ENCODE results near the gene OR13J1.
"Not testable (repeated sequence)": the region's sequence is repeated elsewhere in the genome, so short reads cannot be mapped to it uniquely, and the experiment has no call there.

OR13J1 gene

GRCh38 chr9:35870351-35870923, at the start of gene OR13J1:
Gene OR13J1, minus strand, starts transcription at chr9:35870401. Its CDS starts 0 bp downstream, at chr9:35870401.
- H3K27me3 ChIP-seq (ENCODE audit: insufficient read depth, low read length) = no peaks in the 10 kb centered on the region
- H3K27ac ChIP-seq (ENCODE audit: low read depth, low read length) = no peak within 1 kb of the TSS
- H3K79me2 ChIP-seq (ENCODE audit: control insufficient read depth, insufficient read depth, low read length, unreplicated experiment) = no peaks in the 10 kb centered on the region
- H2AFZ ChIP-seq (ENCODE audit: low read length, unreplicated experiment) = no peak within 1 kb of the TSS
- H3K4me1 ChIP-seq (ENCODE audit: control insufficient read depth, insufficient read depth, low read length, unreplicated experiment) = no peaks in the 10 kb centered on the region
- no peak within 1 kb of the TSS for H3K4me3 ChIP-seq (ENCODE audit: low read depth, low read length)
- no peaks in the 10 kb centered on the region for H3K36me3 ChIP-seq (ENCODE audit: insufficient read depth, low read length)

GRCh38 chr9:35919212-35920008, 49.2 kb upstream of the OR13J1 start:
- no peak overlapping the region for H3K27ac ChIP-seq (ENCODE audit: low read depth, low read length)
- H2AFZ ChIP-seq (ENCODE audit: low read length, unreplicated experiment) = no peak overlapping the region
- H3K79me2 ChIP-seq (ENCODE audit: control insufficient read depth, insufficient read depth, low read length, unreplicated experiment) = no peaks in the 10 kb centered on the region
- no peak overlapping the region for H3K4me3 ChIP-seq (ENCODE audit: low read depth, low read length)
- H3K4me1 ChIP-seq (ENCODE audit: control insufficient read depth, insufficient read depth, low read length, unreplicated experiment) = peaks cover 13% of the 10 kb centered on the region
- no peaks in the 10 kb centered on the region for H3K27me3 ChIP-seq (ENCODE audit: insufficient read depth, low read length)
- no peaks in the 10 kb centered on the region for H3K36me3 ChIP-seq (ENCODE audit: insufficient read depth, low read length)

- no peak overlapping the region for H3K27ac ChIP-seq (ENCODE audit: low read depth, low read length)
- H3K79me2 ChIP-seq (ENCODE audit: control insufficient read depth, insufficient read depth, low read length, unreplicated experiment) = no peaks in the 10 kb centered on the region
- no peaks in the 10 kb centered on the region for H3K36me3 ChIP-seq (ENCODE audit: insufficient read depth, low read length)
- H3K27me3 ChIP-seq (ENCODE audit: insufficient read depth, low read length) = no peaks in the 10 kb centered on the region
- peaks cover 8% of the 10 kb centered on the region for H3K4me1 ChIP-seq (ENCODE audit: control insufficient read depth, insufficient read depth, low read length, unreplicated experiment)
- no peak overlapping the region for H2AFZ ChIP-seq (ENCODE audit: low read length, unreplicated experiment)
- no peak overlapping the region for H3K4me3 ChIP-seq (ENCODE audit: low read depth, low read length)
These were observed 48.6 kb upstream of the OR13J1 start for GRCh38 chr9:35918780-35919179.

- H3K79me2 ChIP-seq (ENCODE audit: control insufficient read depth, insufficient read depth, low read length, unreplicated experiment) = no peaks in the 10 kb centered on the region
- H3K27me3 ChIP-seq (ENCODE audit: insufficient read depth, low read length) = no peaks in the 10 kb centered on the region
- H3K36me3 ChIP-seq (ENCODE audit: insufficient read depth, low read length) = no peaks in the 10 kb centered on the region
- no peaks in the 10 kb centered on the region for H3K4me1 ChIP-seq (ENCODE audit: control insufficient read depth, insufficient read depth, low read length, unreplicated experiment)
- no peak overlapping the region for H3K4me3 ChIP-seq (ENCODE audit: low read depth, low read length)
- H2AFZ ChIP-seq (ENCODE audit: low read length, unreplicated experiment) = no peak overlapping the region
- no peak overlapping the region for H3K27ac ChIP-seq (ENCODE audit: low read depth, low read length)
These were observed 47.1 kb upstream of the OR13J1 start for GRCh38 chr9:35917261-35917660.

GRCh38 chr9:35915681-35916294, 45.6 kb upstream of the OR13J1 start:
- no peak overlapping the region for H2AFZ ChIP-seq (ENCODE audit: low read length, unreplicated experiment)
- H3K4me1 ChIP-seq (ENCODE audit: control insufficient read depth, insufficient read depth, low read length, unreplicated experiment) = peaks cover 7% of the 10 kb centered on the region
- no peak overlapping the region for H3K27ac ChIP-seq (ENCODE audit: low read depth, low read length)

GRCh38 chr9:35914301-35914807, 44.2 kb upstream of the OR13J1 start:
- Histone ChIP-seq H3K36me3 (ENCODE audit: insufficient read depth, low read length) (no peaks in the 10 kb centered on the region), H3K79me2 (ENCODE audit: control insufficient read depth, insufficient read depth, low read length, unreplicated experiment) (no peaks in the 10 kb centered on the region), H3K4me3 (ENCODE audit: low read depth, low read length) (no peak overlapping the region), H3K27me3 (ENCODE audit: insufficient read depth, low read length) (no peaks in the 10 kb centered on the region), H3K4me1 (ENCODE audit: control insufficient read depth, insufficient read depth, low read length, unreplicated experiment) (peaks cover 19% of the 10 kb centered on the region), H3K27ac (ENCODE audit: low read depth, low read length) (no peak overlapping the region), H2AFZ (ENCODE audit: low read length, unreplicated experiment) (no peak overlapping the region)

More at GRCh38 chr9:35915681-35916294, 45.6 kb upstream of the OR13J1 start:
- Histone ChIP-seq H3K27me3 (ENCODE audit: insufficient read depth, low read length) (no peaks in the 10 kb centered on the region), H3K4me3 (ENCODE audit: low read depth, low read length) (no peak overlapping the region), H3K79me2 (ENCODE audit: control insufficient read depth, insufficient read depth, low read length, unreplicated experiment) (no peaks in the 10 kb centered on the region), H3K36me3 (ENCODE audit: insufficient read depth, low read length) (no peaks in the 10 kb centered on the region)

- H3K27me3 ChIP-seq (ENCODE audit: insufficient read depth, low read length); H3K27ac ChIP-seq (ENCODE audit: low read depth, low read length); H3K79me2 ChIP-seq (ENCODE audit: control insufficient read depth, insufficient read depth, low read length, unreplicated experiment); H2AFZ ChIP-seq (ENCODE audit: low read length, unreplicated experiment); H3K36me3 ChIP-seq (ENCODE audit: insufficient read depth, low read length); H3K4me3 ChIP-seq (ENCODE audit: low read depth, low read length): not testable (repeated sequence)
- H3K4me1 ChIP-seq (ENCODE audit: control insufficient read depth, insufficient read depth, low read length, unreplicated experiment) = peaks cover 29% of the 10 kb centered on the region
These were observed 43.2 kb upstream of the OR13J1 start for GRCh38 chr9:35913429-35913828.

GRCh38 chr9:35912791-35913400, 42.7 kb upstream of the OR13J1 start:
- Histone ChIP-seq H3K4me3 (ENCODE audit: low read depth, low read length) (no peak overlapping the region), H3K79me2 (ENCODE audit: control insufficient read depth, insufficient read depth, low read length, unreplicated experiment) (no peaks in the 10 kb centered on the region), H3K27me3 (ENCODE audit: insufficient read depth, low read length) (no peaks in the 10 kb centered on the region), H3K4me1 (ENCODE audit: control insufficient read depth, insufficient read depth, low read length, unreplicated experiment) (peaks cover 33% of the 10 kb centered on the region), H3K36me3 (ENCODE audit: insufficient read depth, low read length) (no peaks in the 10 kb centered on the region), H3K27ac (ENCODE audit: low read depth, low read length) (no peak overlapping the region), H2AFZ (ENCODE audit: low read length, unreplicated experiment) (no peak overlapping the region)

- H3K27me3 ChIP-seq (ENCODE audit: insufficient read depth, low read length) = no peaks in the 10 kb centered on the region
- no peaks in the 10 kb centered on the region for H3K79me2 ChIP-seq (ENCODE audit: control insufficient read depth, insufficient read depth, low read length, unreplicated experiment)
- no peak overlapping the region for H3K27ac ChIP-seq (ENCODE audit: low read depth, low read length)
- peaks cover 44% of the 10 kb centered on the region for H3K4me1 ChIP-seq (ENCODE audit: control insufficient read depth, insufficient read depth, low read length, unreplicated experiment)
- no peak overlapping the region for H3K4me3 ChIP-seq (ENCODE audit: low read depth, low read length)
- peak overlapping the region; percentile 61 for H2AFZ ChIP-seq (ENCODE audit: low read length, unreplicated experiment)
- no peaks in the 10 kb centered on the region for H3K36me3 ChIP-seq (ENCODE audit: insufficient read depth, low read length)
These were observed 41.5 kb upstream of the OR13J1 start for GRCh38 chr9:35911690-35912089.

GRCh38 chr9:35910613-35911359, 40.6 kb upstream of the OR13J1 start:
- H3K27me3 ChIP-seq (ENCODE audit: insufficient read depth, low read length) = no peaks in the 10 kb centered on the region
- H3K36me3 ChIP-seq (ENCODE audit: insufficient read depth, low read length) = no peaks in the 10 kb centered on the region
- H2AFZ ChIP-seq (ENCODE audit: low read length, unreplicated experiment) = peak overlapping the region; percentile 61
- H3K4me1 ChIP-seq (ENCODE audit: control insufficient read depth, insufficient read depth, low read length, unreplicated experiment) = peaks cover 53% of the 10 kb centered on the region
- no peak overlapping the region for H3K4me3 ChIP-seq (ENCODE audit: low read depth, low read length)
- H3K79me2 ChIP-seq (ENCODE audit: control insufficient read depth, insufficient read depth, low read length, unreplicated experiment) = no peaks in the 10 kb centered on the region
- H3K27ac ChIP-seq (ENCODE audit: low read depth, low read length) = peak overlapping the region; percentile 15; the same call in 1 of the 2 replicates
